Astrocyte (in vitro differentiated cells and primary cell): ENCODE results near the gene SMARCD2.

Experiments used
- CTCF ChIP-seq: IDR thresholded peaks from 2 replicates; pipeline ENCODE4 v1.5.1; 2011; ENCODE audit warnings: low read depth, mild to moderate bottlenecking, inconsistent platforms, low read length, moderate library complexity; ENCODE audit not compliant: insufficient read depth
- EZH2 ChIP-seq: IDR thresholded peaks from 2 replicates; pipeline ENCODE4 v1.6.1; 2012; ENCODE audit warnings: mild to moderate bottlenecking, low read length, inconsistent platforms; ENCODE audit not compliant: insufficient read depth

GRCh38 chr17:63833026-63833740 lies 9.3 kb downstream of the SMARCD2 start:
- TF ChIP-seq CTCF (no peak), EZH2 (no peak)
